K562 (cell line): ENCODE results near the gene NECAP2. TPM values are rescaled to one million over a fixed set of nuclear protein-coding genes. Genes with fewer than 3 reads are reported as not detected.

Source experiments
- ATAC-seq: fragments of 200-7000 bp; cut with Tn5 transposase; 3 replicates; pipeline ENCODE4 v1.9.1; 2020; ENCODE audit warnings: moderate library complexity
- BruUV-seq: library from RNA; stranded (reverse); fragments of 400-500 nt; replicated peaks from 2 replicates; lab custom pipeline; 2021; lab: Mats Ljungman, UMichigan
- CTCF ChIA-PET: fragments of 300-600 bp; formaldehyde crosslinking; extraction: SDS; loops from one replicate; lab custom pipeline; 2021; ENCODE audit warnings: low intra/inter-chr PET ratio; lab: Yijun Ruan, JAX
- POLR2A ChIA-PET: fragments of 300-600, 350-650 bp; sonication (Branson Sonifier 250); formaldehyde crosslinking; extraction: SDS; loops from one replicate; lab custom pipeline; 2021; ENCODE audit warnings: antibody characterized with exemption, inconsistent platforms; lab: Yijun Ruan, JAX
- DNase-seq, 4 experiments: peaks; one replicate each; pipeline versions ENCODE4 v3.0.0 to v3.0.0-alpha.2; 2011 to 2018; ENCODE audit warnings: low spot score in 3 of 4, mixed read lengths in 3 of 4; ENCODE audit errors: extremely low read depth in 1 of 4
- FAIRE-seq: peaks from 2 replicates; lab custom pipeline; 2011; peaks lifted over from hg19 to GRCh38; lab: Jason Lieb, UNC
- H2AFZ ChIP-seq: 2 replicates; pipeline ENCODE4 v1.6.0; 2011; ENCODE audit warnings: low read depth, low read length, control low read depth, inconsistent platforms
- H3K27ac ChIP-seq: fragments of 200-600 bp; 3 replicates; pipeline ENCODE4 v1.8.0; 2011; ENCODE audit warnings: low read depth, mild to moderate bottlenecking, control low read depth, inconsistent platforms, low read length, moderate library complexity, mixed read lengths; ENCODE audit errors: extremely low read depth
- H3K27me3 ChIP-seq, 2 experiments: fragments of 300-600 bp in 1 of 2; 2 replicates in 1 of 2; 3 replicates in 1 of 2; pipeline versions ENCODE4 v1.6.0 to v1.8.0; 2011; ENCODE audit warnings: inconsistent platforms in 2 of 2, low read length in 2 of 2, mild to moderate bottlenecking in 1 of 2, mixed read lengths in 1 of 2, moderate library complexity in 1 of 2; ENCODE audit not compliant: control insufficient read depth in 2 of 2, insufficient read depth in 2 of 2
- H3K36me3 ChIP-seq: fragments of 300-600 bp; 3 replicates; pipeline ENCODE4 v1.8.0; 2011; ENCODE audit warnings: mild to moderate bottlenecking, low read length, inconsistent platforms; ENCODE audit not compliant: control insufficient read depth, insufficient read depth
- H3K4me1 ChIP-seq, 2 experiments: fragments of 200-600 bp in 1 of 2; replicated peaks in 1 of 2; 2 replicates in 1 of 2; 3 replicates in 1 of 2; pipeline versions ENCODE4 v1.5.1 to v1.8.0; 2011; ENCODE audit warnings: inconsistent platforms in 2 of 2, low read length in 2 of 2, mild to moderate bottlenecking in 1 of 2, mixed read lengths in 1 of 2, moderate library complexity in 1 of 2; ENCODE audit not compliant: control insufficient read depth in 2 of 2, insufficient read depth in 2 of 2
- H3K4me2 ChIP-seq: 2 replicates; pipeline ENCODE4 v1.6.1; 2011; ENCODE audit warnings: low read length, control low read depth, inconsistent platforms, mixed read lengths; ENCODE audit not compliant: insufficient read depth
- H3K4me3 ChIP-seq: fragments of 200-600 bp; sonication (generic), shearing (Covaris generic); 2 replicates; pipeline ENCODE4 v1.5.1; 2016; ENCODE audit warnings: control low read depth, inconsistent platforms
- H3K79me2 ChIP-seq: fragments of 200-600 bp; 3 replicates; pipeline ENCODE4 v1.8.0; 2011; ENCODE audit warnings: low read length, inconsistent platforms; ENCODE audit not compliant: control insufficient read depth, insufficient read depth
- H3K9ac ChIP-seq, 2 experiments: 2 replicates each; pipeline versions ENCODE4 v1.6.0 to v1.6.1; 2011; ENCODE audit warnings: low read depth in 2 of 2, low read length in 2 of 2, control low read depth in 1 of 2, inconsistent platforms in 1 of 2, mild to moderate bottlenecking in 1 of 2, mixed read lengths in 1 of 2; ENCODE audit not compliant: insufficient read depth in 1 of 2
- H3K9me1 ChIP-seq: one replicate; pipeline ENCODE4 v1.6.0; 2011; ENCODE audit warnings: inconsistent platforms, mild to moderate bottlenecking, low read length, moderate library complexity; ENCODE audit not compliant: control insufficient read depth, insufficient read depth
- H3K9me3 ChIP-seq: replicated peaks from 2 replicates; pipeline ENCODE4 v1.5.1; 2011; ENCODE audit warnings: low read depth, low read length, inconsistent platforms; ENCODE audit not compliant: control insufficient read depth, insufficient read depth
- H4K20me1 ChIP-seq: replicated peaks from 2 replicates; pipeline ENCODE4 v1.6.1; 2011; ENCODE audit warnings: low read length, inconsistent platforms, mixed read lengths; ENCODE audit not compliant: control insufficient read depth, insufficient read depth
- BRCA1 ChIP-seq, 2 experiments: fragments of 450-650 bp in 1 of 2; sonication (generic) in 1 of 2; formaldehyde crosslinking in 1 of 2; IDR thresholded peaks; 2 replicates each; pipeline versions ENCODE4 v1.5.0 to v1.6.1; 2017 to 2020; ENCODE audit warnings: mild to moderate bottlenecking in 1 of 2, missing genetic modification reagents in 1 of 2
- EGR1 ChIP-seq: fragments of 450-650 bp; conservative IDR thresholded peaks from 2 replicates; pipeline ENCODE4 v1.6.1; 2017; ENCODE audit warnings: mild to moderate bottlenecking
- FOXA3 ChIP-seq, 2 experiments: fragments of 450-650 bp in 1 of 2; sonication (generic) in 1 of 2; formaldehyde crosslinking; IDR thresholded peaks in 1 of 2; conservative IDR thresholded peaks in 1 of 2; 2 replicates each; pipeline versions ENCODE4 v1.4.0 to v1.8.0; 2020 to 2022; ENCODE audit warnings: mild to moderate bottlenecking in 2 of 2, missing genetic modification reagents in 1 of 2
- GABPB2 ChIP-seq: fragments of 250-450 bp; sonication (Bioruptor Pico); conservative IDR thresholded peaks from 2 replicates; pipeline ENCODE4 v1.5.1; 2021; ENCODE audit warnings: mild to moderate bottlenecking
- HDAC8 ChIP-seq: fragments of 450-650 bp; IDR thresholded peaks from 2 replicates; pipeline ENCODE4 v1.6.1; 2016; ENCODE audit warnings: mild to moderate bottlenecking, missing genetic modification characterization, moderate library complexity, missing compliant biosample characterization
- MCM3 ChIP-seq: fragments of 450-650 bp; IDR thresholded peaks from 2 replicates; pipeline ENCODE4 v1.6.1; 2016
- TAF7 ChIP-seq: fragments of 450-650 bp; IDR thresholded peaks from 2 replicates; pipeline ENCODE4 v1.6.1; 2016; ENCODE audit warnings: missing genetic modification characterization, missing compliant biosample characterization
- TCFL5 ChIP-seq: fragments of 250-450 bp; sonication (Bioruptor Pico); conservative IDR thresholded peaks from 2 replicates; pipeline ENCODE4 v1.6.1; 2021; ENCODE audit warnings: mild to moderate bottlenecking, moderate library complexity, matching md5 sums
- THRAP3 ChIP-seq: fragments of 450-650 bp; IDR thresholded peaks from 2 replicates; pipeline ENCODE4 v1.6.1; 2016; ENCODE audit warnings: mild to moderate bottlenecking, inconsistent platforms, borderline replicate concordance
- ZBTB43 ChIP-seq: sonication (generic); formaldehyde crosslinking; IDR thresholded peaks from 2 replicates; pipeline ENCODE4 v1.8.0; 2023; ENCODE audit warnings: mild to moderate bottlenecking, missing genetic modification reagents
- ZZZ3 ChIP-seq: fragments of 450-650 bp; IDR thresholded peaks from 2 replicates; pipeline ENCODE4 v1.6.1; 2016; ENCODE audit warnings: antibody characterized with exemption, mild to moderate bottlenecking, moderate library complexity
- WGBS: fragments of 100-300 bp; shearing (Covaris generic); methylation state at CpG from one replicate; pipeline ENCODE4 v1.1.6; 2016; ENCODE audit warnings: low coverage, mixed read lengths; ENCODE audit not compliant: insufficient coverage; ENCODE audit errors: missing lambda C conversion rate; 5-methylcytosine and 5-hydroxymethylcytosine counted together
- in situ Hi-C: fragments of 300-500 bp; cut with MboI; formaldehyde crosslinking; loops from 4 replicates; pipeline ENCODE4 v1.15.0; 2018; ENCODE audit warnings: inconsistent platforms, mixed read lengths
- intact Hi-C: fragments of 100-400 bp; cut with micrococcal nuclease; formaldehyde crosslinking; loops from 2 replicates; pipeline ENCODE4 v1.14.2; 2022
- polyA plus RNA-seq, 8 experiments: library from polyadenylated mRNA; depleted of rRNA in 4 of 8; stranded (reverse) in 5 of 8; unstranded in 3 of 8; fragments of >200 nt; fragmentation: Nextera tagmentation in 2 of 8; fragmentation: Illumina TruSeq in 1 of 8; extraction: Ambion mirVana in 2 of 8; extraction: Trizol in 1 of 8; gene quantifications; 2 replicates each; pipeline versions ENCODE4 v1.2.1 to v1.2.3, GENCODE V29; 2011 to 2014; ENCODE audit warnings: inconsistent platforms in 1 of 8, missing spikeins in 1 of 8
- total RNA-seq, 7 experiments: library from RNA; depleted of rRNA in 6 of 7; stranded (reverse); fragments of >200 nt in 6 of 7; fragmentation: Illumina TruSeq in 2 of 7; extraction: Trizol in 2 of 7; gene quantifications; 2 replicates each; pipeline versions ENCODE4 v1.2.1 to v1.2.3, GENCODE V29; 2011 to 2021; ENCODE audit warnings: low replicate concordance in 1 of 7
- TF ChIP-seq, protein P1 (sequence below): fragments of 450-650 bp; formaldehyde crosslinking; IDR thresholded peaks from 2 replicates; pipeline ENCODE4 v1.4.0; 2020; ENCODE audit warnings: mild to moderate bottlenecking, moderate library complexity
- TF ChIP-seq, protein P2 (sequence below): sonication (generic); formaldehyde crosslinking; IDR thresholded peaks from 2 replicates; pipeline ENCODE4 v1.8.0; 2022; ENCODE audit warnings: missing genetic modification reagents, mild to moderate bottlenecking, borderline replicate concordance
- TF ChIP-seq, protein P3 (sequence below): fragments of 250-450 bp; sonication (Bioruptor Pico); IDR thresholded peaks from 2 replicates; pipeline ENCODE4 v1.5.0; 2020; ENCODE audit warnings: mild to moderate bottlenecking, borderline replicate concordance

Gene NECAP2
- total and polyA plus RNA-seq, 9 of the 15 experiments (the other 6 are each of a cell fraction or from before 2014, with no cell fraction given): 22.7 to 107 (median 79.2) TPM

GRCh38 chr1:16391411-16391810, 49.1 kb upstream of the NECAP2 start:
- Histone ChIP-seq H3K4me2 (no peak overlapping the region; the same call in 1 of the 2 replicates), H3K4me1 (peaks cover 10 to 21% of the 10 kb centered on the region in 2 experiments; a peak in 4 of 5 replicates)
- TF ChIP-seq TAF7 (tag): no peak
- no peak for TF ChIP-seq MCM3
- TF ChIP-seq THRAP3: no peak
- TF ChIP-seq GABPB2: no peak
- TF ChIP-seq HDAC8 (tag): 0 out of 2 replicates have a peak, but pooled peaks have one; percentile 24
- TF ChIP-seq, protein P1, sequence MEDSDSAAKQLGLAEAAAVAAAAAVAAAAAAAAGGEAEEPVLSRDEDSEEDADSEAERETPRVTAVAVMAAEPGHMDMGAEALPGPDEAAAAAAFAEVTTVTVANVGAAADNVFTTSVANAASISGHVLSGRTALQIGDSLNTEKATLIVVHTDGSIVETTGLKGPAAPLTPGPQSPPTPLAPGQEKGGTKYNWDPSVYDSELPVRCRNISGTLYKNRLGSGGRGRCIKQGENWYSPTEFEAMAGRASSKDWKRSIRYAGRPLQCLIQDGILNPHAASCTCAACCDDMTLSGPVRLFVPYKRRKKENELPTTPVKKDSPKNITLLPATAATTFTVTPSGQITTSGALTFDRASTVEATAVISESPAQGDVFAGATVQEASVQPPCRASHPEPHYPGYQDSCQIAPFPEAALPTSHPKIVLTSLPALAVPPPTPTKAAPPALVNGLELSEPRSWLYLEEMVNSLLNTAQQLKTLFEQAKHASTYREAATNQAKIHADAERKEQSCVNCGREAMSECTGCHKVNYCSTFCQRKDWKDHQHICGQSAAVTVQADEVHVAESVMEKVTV (CRISPR knock-in tag): no peak
- no peak for TF ChIP-seq ZBTB43
- no peak for TF ChIP-seq TCFL5 (CRISPR knock-in tag)
- TF ChIP-seq EGR1: no peak
- TF ChIP-seq, protein P2, sequence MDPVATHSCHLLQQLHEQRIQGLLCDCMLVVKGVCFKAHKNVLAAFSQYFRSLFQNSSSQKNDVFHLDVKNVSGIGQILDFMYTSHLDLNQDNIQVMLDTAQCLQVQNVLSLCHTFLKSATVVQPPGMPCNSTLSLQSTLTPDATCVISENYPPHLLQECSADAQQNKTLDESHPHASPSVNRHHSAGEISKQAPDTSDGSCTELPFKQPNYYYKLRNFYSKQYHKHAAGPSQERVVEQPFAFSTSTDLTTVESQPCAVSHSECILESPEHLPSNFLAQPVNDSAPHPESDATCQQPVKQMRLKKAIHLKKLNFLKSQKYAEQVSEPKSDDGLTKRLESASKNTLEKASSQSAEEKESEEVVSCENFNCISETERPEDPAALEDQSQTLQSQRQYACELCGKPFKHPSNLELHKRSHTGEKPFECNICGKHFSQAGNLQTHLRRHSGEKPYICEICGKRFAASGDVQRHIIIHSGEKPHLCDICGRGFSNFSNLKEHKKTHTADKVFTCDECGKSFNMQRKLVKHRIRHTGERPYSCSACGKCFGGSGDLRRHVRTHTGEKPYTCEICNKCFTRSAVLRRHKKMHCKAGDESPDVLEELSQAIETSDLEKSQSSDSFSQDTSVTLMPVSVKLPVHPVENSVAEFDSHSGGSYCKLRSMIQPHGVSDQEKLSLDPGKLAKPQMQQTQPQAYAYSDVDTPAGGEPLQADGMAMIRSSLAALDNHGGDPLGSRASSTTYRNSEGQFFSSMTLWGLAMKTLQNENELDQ: no peak
- TF ChIP-seq BRCA1 (IDR thresholded peaks at IDR 0.05): no peak
- no peak for TF ChIP-seq BRCA1 (CRISPR knock-in tag; IDR thresholded peaks at IDR 0.05)
- TF ChIP-seq FOXA3 (CRISPR knock-in tag; conservative IDR thresholded peaks at IDR 0.05 in 1 of 2, IDR thresholded peaks at IDR 0.05 in 1 of 2): no peak
- TF ChIP-seq ZZZ3: no peak
- TF ChIP-seq, protein P3, sequence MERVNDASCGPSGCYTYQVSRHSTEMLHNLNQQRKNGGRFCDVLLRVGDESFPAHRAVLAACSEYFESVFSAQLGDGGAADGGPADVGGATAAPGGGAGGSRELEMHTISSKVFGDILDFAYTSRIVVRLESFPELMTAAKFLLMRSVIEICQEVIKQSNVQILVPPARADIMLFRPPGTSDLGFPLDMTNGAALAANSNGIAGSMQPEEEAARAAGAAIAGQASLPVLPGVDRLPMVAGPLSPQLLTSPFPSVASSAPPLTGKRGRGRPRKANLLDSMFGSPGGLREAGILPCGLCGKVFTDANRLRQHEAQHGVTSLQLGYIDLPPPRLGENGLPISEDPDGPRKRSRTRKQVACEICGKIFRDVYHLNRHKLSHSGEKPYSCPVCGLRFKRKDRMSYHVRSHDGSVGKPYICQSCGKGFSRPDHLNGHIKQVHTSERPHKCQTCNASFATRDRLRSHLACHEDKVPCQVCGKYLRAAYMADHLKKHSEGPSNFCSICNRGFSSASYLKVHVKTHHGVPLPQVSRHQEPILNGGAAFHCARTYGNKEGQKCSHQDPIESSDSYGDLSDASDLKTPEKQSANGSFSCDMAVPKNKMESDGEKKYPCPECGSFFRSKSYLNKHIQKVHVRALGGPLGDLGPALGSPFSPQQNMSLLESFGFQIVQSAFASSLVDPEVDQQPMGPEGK (CRISPR knock-in tag): no peak

More at GRCh38 chr1:16391411-16391810, 49.1 kb upstream of the NECAP2 start:
- Histone ChIP-seq H2AFZ (no peak overlapping the region), H3K27me3 (no peaks in the 10 kb centered on the region), H3K27ac (peak overlapping the region; percentile 27; the same call in 1 of the 3 replicates), H3K9ac (peak overlapping the region; percentile 4 to 81; a peak in 3 of 4 replicates), H3K4me3 (no peak overlapping the region), H4K20me1 (peaks cover 41% of the 10 kb centered on the region), H3K36me3 (peaks cover 53% of the 10 kb centered on the region), H3K9me3 (no peaks in the 10 kb centered on the region), H3K79me2 (peaks cover 68% of the 10 kb centered on the region), H3K9me1 (peaks cover 7% of the 10 kb centered on the region)
- FAIRE-seq: no peak
- ATAC-seq: peak; percentile 63
- 27% methylated on average over 3 of the region's 3 CpGs for WGBS
- ChIA-PET POLR2A (interaction anchor here (1.0 to 3.5 kb wide), 6 partner anchors 9 to 24 kb away, joined by 3 to 15 read pairs (median 4); partner anchors contain the start of gene SZRD1), CTCF (no interaction called here)
- intact Hi-C loops: no loop called here
- in situ Hi-C loops: no loop called here
- DNase-seq: no peak
- BruUV-seq: no TSS peak
